Testis (tissue), 2 donors: ENCODE measurements around the gene MPPED1.

ENCODE experiments used
- CTCF ChIP-seq, 3 experiments: fragments of 450-650 bp in 2 of 3; fragments of 200-600 bp in 1 of 3; sonication (generic) in 1 of 3; IDR thresholded peaks; one replicate each; pipeline ENCODE4 v1.5.1; 2016 to 2019; ENCODE audit warnings: antibody characterized with exemption in 3 of 3, mild to moderate bottlenecking in 2 of 3, moderate library complexity in 1 of 3
- POLR2A ChIP-seq: fragments of 450-650 bp; IDR thresholded peaks from one replicate; pipeline ENCODE4 v1.6.1; 2017; ENCODE audit warnings: antibody characterized with exemption, mild to moderate bottlenecking, moderate library complexity

GRCh38 chr22:43390872-43391271, 20.9 kb upstream of the MPPED1 start:
- TF ChIP-seq CTCF (IDR thresholded peaks at IDR 0.05), result no peak
- no peak for TF ChIP-seq POLR2A
